ENCODE results near the gene PCK2. TPM values are rescaled to one million over a fixed set of nuclear protein-coding genes. Genes with fewer than 3 reads are reported as not detected.

PCK2 gene
- total and polyA plus RNA-seq, 2 of the 13 experiments (the other 11 are each of a cell fraction or from before 2014, with no cell fraction given), result 129 to 272 TPM

DNA sequence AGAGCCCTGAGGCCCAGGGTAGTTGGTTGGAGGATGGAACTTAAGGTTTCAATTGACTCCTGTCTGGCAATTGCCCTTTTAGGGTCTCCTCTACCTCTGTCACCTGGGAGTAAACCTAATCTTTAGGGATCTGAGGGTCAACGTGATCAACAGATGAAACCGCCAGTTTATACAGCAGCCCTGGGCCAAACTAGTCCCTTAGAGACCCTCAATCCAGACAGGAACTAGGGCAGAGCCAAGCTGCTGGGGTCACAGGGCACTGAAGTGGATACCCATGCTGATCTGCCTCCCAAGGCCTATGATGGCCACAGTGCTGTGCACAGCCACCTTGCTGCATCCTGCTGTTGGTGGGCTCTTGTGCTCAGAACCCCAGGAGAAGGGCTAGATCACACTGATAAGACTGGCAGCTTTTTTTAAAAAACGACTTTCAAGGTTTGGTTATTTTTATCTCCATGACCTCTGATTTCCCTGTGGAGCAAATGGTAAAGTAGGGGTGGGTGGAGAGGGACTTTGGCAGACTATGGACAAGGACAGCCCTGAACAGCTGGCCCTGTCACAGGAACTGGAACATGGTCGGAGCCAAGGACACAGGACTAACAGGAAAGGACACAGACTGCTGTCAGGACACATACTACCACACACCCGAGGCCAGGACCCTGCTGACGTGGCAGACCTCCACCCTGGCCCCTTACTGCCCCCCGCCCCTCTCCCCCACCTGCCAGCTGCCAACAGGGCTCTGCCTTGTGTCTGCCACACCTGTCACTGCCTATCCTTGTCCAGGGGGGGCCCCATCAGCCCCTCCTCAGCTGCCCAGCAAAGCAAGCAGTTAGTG lies 36.8 kb downstream of the PCK2 start (continued):
- TF ChIP-seq, protein P1, sequence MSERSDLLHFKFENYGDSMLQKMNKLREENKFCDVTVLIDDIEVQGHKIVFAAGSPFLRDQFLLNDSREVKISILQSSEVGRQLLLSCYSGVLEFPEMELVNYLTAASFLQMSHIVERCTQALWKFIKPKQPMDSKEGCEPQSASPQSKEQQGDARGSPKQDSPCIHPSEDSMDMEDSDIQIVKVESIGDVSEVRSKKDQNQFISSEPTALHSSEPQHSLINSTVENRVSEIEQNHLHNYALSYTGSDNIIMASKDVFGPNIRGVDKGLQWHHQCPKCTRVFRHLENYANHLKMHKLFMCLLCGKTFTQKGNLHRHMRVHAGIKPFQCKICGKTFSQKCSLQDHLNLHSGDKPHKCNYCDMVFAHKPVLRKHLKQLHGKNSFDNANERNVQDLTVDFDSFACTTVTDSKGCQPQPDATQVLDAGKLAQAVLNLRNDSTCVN (CRISPR knock-in tag; IDR thresholded peaks at IDR 0.05; ENCODE audit: borderline replicate concordance), result peak; percentile 29; the same call in 1 of the 2 replicates
- TF ChIP-seq CEBPG (CRISPR knock-in tag; IDR thresholded peaks at IDR 0.05) (peak; percentile 39; the same call in 1 of the 2 replicates), MAF1 (CRISPR knock-in tag; IDR thresholded peaks at IDR 0.05; ENCODE audit: borderline replicate concordance) (no peak), REPIN1 (CRISPR knock-in tag; IDR thresholded peaks at IDR 0.05; ENCODE audit: borderline replicate concordance, low read depth) (no peak), ZNF33A (CRISPR knock-in tag; IDR thresholded peaks at IDR 0.05; ENCODE audit: borderline replicate concordance) (no peak), MAFK (conservative IDR thresholded peaks at IDR 0.05 in 1 of 2, IDR thresholded peaks at IDR 0.05 in 1 of 2; ENCODE audit: low read length in 2 of 2) (no peak), PPARG (CRISPR knock-in tag; conservative IDR thresholded peaks at IDR 0.05) (peak; percentile 62), KMT2B (CRISPR knock-in tag; IDR thresholded peaks at IDR 0.05) (0 out of 2 replicates have a peak, but pooled peaks have one; percentile 37), ZNF234 (CRISPR knock-in tag; conservative IDR thresholded peaks at IDR 0.05) (no peak; the same call in 1 of the 2 replicates), ZBTB1 (CRISPR knock-in tag; IDR thresholded peaks at IDR 0.05; ENCODE audit: borderline replicate concordance) (no peak), PLRG1 (conservative IDR thresholded peaks at IDR 0.05) (no peak), HNRNPL (IDR thresholded peaks at IDR 0.05; ENCODE audit: low read depth, low read length) (no peak), DMAP1 (CRISPR knock-in tag; IDR thresholded peaks at IDR 0.05) (no peak), ZNF225 (CRISPR knock-in tag; IDR thresholded peaks at IDR 0.05) (no peak), KAT8 (CRISPR knock-in tag; IDR thresholded peaks at IDR 0.05) (peak; percentile 79), SMARCC2 (IDR thresholded peaks at IDR 0.05) (no peak), NR3C1 (CRISPR knock-in tag; IDR thresholded peaks at IDR 0.05) (no peak)
- TF ChIP-seq, protein P2, sequence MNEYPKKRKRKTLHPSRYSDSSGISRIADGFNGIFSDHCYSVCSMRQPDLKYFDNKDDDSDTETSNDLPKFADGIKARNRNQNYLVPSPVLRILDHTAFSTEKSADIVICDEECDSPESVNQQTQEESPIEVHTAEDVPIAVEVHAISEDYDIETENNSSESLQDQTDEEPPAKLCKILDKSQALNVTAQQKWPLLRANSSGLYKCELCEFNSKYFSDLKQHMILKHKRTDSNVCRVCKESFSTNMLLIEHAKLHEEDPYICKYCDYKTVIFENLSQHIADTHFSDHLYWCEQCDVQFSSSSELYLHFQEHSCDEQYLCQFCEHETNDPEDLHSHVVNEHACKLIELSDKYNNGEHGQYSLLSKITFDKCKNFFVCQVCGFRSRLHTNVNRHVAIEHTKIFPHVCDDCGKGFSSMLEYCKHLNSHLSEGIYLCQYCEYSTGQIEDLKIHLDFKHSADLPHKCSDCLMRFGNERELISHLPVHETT (CRISPR knock-in tag; conservative IDR thresholded peaks at IDR 0.05), result no peak; the same call in 1 of the 2 replicates
- TF ChIP-seq, protein P3, sequence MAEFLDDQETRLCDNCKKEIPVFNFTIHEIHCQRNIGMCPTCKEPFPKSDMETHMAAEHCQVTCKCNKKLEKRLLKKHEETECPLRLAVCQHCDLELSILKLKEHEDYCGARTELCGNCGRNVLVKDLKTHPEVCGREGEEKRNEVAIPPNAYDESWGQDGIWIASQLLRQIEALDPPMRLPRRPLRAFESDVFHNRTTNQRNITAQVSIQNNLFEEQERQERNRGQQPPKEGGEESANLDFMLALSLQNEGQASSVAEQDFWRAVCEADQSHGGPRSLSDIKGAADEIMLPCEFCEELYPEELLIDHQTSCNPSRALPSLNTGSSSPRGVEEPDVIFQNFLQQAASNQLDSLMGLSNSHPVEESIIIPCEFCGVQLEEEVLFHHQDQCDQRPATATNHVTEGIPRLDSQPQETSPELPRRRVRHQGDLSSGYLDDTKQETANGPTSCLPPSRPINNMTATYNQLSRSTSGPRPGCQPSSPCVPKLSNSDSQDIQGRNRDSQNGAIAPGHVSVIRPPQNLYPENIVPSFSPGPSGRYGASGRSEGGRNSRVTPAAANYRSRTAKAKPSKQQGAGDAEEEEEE (CRISPR knock-in tag; IDR thresholded peaks at IDR 0.05; ENCODE audit: borderline replicate concordance), result peak; percentile 84; the same call in 1 of the 2 replicates
- TF ChIP-seq, protein P4, sequence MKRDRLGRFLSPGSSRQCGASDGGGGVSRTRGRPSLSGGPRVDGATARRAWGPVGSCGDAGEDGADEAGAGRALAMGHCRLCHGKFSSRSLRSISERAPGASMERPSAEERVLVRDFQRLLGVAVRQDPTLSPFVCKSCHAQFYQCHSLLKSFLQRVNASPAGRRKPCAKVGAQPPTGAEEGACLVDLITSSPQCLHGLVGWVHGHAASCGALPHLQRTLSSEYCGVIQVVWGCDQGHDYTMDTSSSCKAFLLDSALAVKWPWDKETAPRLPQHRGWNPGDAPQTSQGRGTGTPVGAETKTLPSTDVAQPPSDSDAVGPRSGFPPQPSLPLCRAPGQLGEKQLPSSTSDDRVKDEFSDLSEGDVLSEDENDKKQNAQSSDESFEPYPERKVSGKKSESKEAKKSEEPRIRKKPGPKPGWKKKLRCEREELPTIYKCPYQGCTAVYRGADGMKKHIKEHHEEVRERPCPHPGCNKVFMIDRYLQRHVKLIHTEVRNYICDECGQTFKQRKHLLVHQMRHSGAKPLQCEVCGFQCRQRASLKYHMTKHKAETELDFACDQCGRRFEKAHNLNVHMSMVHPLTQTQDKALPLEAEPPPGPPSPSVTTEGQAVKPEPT (CRISPR knock-in tag; IDR thresholded peaks at IDR 0.05; ENCODE audit: low read depth), result no peak
